Measurements from ENCODE around the gene SPRR2A.

DNA sequence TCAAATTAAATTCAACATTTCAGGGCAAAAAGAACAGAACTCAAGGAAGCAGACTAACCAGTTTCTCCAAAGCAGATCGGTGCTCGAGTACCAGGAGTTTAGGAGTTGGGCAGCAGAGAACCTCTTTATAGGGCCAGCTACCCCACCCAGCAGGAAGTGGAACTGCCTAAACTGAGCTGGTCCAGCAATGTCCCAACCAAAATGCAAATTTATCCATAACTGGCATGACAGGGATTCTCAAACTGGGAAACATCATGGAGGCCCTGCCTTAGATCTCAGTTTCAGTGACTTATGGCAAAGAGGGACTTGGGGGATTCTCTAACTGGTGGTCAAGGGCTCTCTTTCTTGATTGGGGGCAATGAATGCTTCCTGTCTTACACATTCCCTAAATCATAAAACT, 14.2 kb upstream of the SPRR2A start, which contains the start of gene SPRR2B:
- TF ChIP-seq POLR2A (IDR thresholded peaks at IDR 0.05; ENCODE audit: insufficient read depth in 1 of 2, low read depth in 2 of 2, low read length in 2 of 2) (no peak), AFF4 (CRISPR knock-in tag; IDR thresholded peaks at IDR 0.05) (no peak), FOXA1 (IDR thresholded peaks at IDR 0.05) (no peak), FOXA1 (CRISPR knock-in tag; IDR thresholded peaks at IDR 0.05) (no peak), BHLHE40 (IDR thresholded peaks at IDR 0.05; ENCODE audit: low read length) (no peak), TP53 (CRISPR knock-in tag; conservative IDR thresholded peaks at IDR 0.05) (no peak), BRF2 (CRISPR knock-in tag; IDR thresholded peaks at IDR 0.05) (no peak), CREB1 (IDR thresholded peaks at IDR 0.05) (no peak), CREB1 (CRISPR knock-in tag; IDR thresholded peaks at IDR 0.05) (no peak), PHF8 (CRISPR knock-in tag; IDR thresholded peaks at IDR 0.05) (no peak), TEAD2 (CRISPR knock-in tag; IDR thresholded peaks at IDR 0.05) (no peak), NFE2 (CRISPR knock-in tag; IDR thresholded peaks at IDR 0.05) (no peak)

Measured in HepG2 (cell line).